ENCODE measurements around the gene ITGB2. TPM values are rescaled to one million over a fixed set of nuclear protein-coding genes. Genes with fewer than 3 reads are reported as not detected.
"Not testable (repeated sequence)": the region's sequence is repeated elsewhere in the genome, so short reads cannot be mapped to it uniquely, and the experiment has no call there.

The ITGB2 gene
- polyA plus RNA-seq, 3 donors = 8.8 to 13.0 (median 10.5) TPM

DNA sequence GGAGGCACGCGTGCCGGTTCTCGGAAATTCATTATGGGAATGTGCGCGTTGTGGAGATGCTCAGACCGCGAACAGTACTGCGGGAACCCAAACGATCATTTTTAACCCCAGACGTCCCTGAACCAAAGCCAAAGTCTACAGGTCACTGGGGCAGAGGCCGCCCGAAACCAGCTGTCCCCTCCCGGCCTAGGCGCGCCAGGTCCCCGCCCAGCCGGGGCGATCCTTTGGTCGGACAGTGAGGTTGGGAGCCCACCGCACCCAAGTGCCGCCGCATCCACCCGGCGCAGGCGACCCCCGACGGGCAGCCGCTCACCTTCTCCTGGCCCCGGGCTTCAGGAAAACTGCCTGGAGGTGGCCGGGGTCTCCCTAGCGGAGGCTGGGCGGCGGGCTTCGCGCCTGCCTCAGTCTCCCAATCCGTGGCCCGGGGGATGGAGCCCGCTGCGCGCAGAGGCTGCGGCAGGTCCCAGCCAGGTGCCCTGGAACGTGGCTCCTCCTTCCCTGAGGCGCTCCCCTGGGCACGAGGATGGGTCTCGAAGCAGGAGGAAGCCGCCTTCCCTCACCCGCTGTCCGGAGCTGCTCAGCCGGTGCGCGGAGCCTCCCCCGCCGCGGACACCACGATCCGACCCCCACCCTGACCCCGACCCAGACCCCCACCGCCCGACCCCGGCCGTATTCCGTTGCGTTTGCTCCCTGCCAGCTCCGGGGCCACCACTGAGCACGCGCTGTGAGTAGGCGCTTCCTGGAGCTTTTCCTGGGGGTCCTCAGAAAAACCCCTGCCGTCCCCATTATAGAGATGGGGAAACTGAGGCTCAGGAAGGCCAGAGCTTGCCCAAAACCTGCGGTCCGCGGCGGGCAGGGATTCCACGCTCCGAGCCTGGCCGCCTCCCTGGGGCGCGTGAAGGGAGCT, 11.1 kb upstream of the ITGB2 start:
- no peak for DNase-seq (ENCODE audit: extremely low read depth in 1 of 11, low read depth in 9 of 11, low spot score in 4 of 11)

DNA sequence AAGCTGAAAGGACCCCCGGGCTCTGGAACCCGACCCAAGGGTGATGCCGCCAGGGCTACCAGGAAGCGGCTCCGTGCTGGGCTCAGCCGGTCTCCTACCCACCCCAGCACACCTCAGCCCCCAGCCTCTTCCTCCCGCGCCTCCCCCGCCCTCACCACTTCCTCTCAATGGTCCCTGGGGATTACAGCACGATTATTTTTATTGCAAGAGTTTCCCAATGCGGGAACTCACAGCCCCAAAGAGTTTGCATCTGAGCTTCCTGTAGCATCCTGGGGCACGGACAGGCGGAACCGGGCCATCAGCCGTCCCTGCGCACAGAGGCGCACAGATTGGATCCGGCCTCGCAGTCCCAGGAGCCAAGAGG, 10.4 kb upstream of the ITGB2 start:
- no peak for DNase-seq (ENCODE audit: extremely low read depth in 1 of 11, low read depth in 9 of 11, low spot score in 4 of 11)

DNA sequence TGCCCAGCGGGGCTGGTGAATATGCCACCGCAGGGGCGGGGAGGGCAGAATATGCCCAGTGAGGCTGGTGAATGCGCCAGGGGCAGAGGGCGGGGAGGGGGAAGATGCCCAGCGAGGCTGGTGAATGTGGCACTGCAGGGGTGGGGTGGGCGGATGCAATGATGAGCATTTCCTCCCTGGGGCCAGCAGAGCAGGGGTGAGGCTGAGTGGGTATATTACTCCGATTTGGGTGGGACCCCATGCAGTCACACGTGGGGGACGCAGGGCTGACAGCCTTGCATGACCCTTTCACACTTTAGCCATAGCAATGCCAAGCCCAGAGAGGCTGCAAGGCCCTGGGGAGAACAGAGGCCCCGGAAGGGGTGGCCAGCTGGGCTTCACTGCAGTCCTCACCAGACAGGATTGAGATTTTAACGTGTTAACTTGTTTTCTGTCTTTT, 9.9 kb upstream of the ITGB2 start:
- DNase-seq (ENCODE audit: extremely low read depth in 1 of 11, low read depth in 9 of 11, low spot score in 4 of 11) = no peak

GRCh38 chr21:44929799-44930542, 9.3 kb upstream of the ITGB2 start:
- no peak for DNase-seq (ENCODE audit: extremely low read depth in 1 of 11, low read depth in 9 of 11, low spot score in 4 of 11)

DNA sequence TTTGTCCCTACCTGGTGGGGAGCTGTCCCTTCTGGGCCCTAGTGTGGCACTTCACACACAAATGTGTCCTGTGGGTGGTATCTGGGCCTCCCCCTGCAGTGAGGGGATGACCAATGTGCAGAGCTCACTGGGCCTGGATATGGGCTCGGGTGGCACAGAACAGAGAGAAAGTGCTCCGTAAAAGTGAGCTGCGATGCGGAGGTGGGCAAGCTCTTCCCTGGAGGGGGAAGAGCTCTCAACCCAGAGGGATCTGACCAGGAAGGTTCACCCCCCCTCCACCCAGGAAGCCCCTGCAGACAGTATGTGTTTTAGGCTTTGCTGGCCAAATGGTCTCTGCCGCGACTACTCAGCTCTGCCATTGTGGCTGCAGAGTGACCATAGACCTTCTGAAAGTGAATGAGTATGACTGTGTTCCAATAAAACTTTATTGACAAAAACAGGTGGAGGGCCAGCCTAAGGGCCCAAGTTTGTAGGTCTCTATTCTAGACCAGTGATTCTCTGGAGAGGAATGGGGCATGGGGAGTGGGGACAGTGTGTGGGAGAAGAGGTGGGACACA, 8.6 kb upstream of the ITGB2 start:
- no peak for DNase-seq (ENCODE audit: extremely low read depth in 1 of 11, low read depth in 9 of 11, low spot score in 4 of 11)

DNA sequence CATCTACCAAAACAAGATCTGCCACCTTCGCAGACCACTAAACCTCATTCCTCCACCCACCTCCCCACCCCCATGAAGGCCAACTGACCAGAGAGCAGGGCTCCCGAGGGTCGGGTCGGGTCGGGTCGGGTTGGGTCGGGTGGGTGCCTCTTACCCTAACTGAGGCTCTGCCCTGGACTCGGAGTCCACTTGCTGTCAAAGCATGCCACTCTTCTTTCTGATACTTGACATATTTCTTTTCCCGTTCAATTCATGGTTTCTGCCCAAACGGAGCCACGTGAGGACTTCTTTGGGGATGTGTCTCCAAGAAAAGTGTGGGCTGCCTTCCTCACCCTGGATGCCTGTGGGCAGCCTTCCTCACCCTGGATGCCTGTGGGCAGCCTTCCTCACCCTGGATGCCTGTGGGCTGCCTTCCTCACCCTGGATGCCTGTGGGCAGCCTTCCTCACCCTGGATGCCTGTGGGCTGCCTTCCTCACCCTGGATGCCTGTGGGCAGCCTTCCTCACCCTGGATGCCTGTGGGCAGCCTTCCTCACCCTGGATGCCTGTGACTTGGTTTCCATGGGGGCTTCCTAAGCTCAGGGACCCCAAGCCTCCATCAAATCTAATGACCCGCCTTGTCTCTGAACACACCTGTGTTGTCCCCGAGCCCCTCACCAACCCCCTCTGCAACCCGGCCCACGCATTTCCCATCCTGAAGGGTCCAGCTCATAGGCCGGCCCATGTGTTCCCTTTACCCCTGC, 8.0 kb upstream of the ITGB2 start:
- DNase-seq (ENCODE audit: extremely low read depth in 1 of 11, low read depth in 9 of 11, low spot score in 4 of 11) = not testable (repeated sequence)

DNA sequence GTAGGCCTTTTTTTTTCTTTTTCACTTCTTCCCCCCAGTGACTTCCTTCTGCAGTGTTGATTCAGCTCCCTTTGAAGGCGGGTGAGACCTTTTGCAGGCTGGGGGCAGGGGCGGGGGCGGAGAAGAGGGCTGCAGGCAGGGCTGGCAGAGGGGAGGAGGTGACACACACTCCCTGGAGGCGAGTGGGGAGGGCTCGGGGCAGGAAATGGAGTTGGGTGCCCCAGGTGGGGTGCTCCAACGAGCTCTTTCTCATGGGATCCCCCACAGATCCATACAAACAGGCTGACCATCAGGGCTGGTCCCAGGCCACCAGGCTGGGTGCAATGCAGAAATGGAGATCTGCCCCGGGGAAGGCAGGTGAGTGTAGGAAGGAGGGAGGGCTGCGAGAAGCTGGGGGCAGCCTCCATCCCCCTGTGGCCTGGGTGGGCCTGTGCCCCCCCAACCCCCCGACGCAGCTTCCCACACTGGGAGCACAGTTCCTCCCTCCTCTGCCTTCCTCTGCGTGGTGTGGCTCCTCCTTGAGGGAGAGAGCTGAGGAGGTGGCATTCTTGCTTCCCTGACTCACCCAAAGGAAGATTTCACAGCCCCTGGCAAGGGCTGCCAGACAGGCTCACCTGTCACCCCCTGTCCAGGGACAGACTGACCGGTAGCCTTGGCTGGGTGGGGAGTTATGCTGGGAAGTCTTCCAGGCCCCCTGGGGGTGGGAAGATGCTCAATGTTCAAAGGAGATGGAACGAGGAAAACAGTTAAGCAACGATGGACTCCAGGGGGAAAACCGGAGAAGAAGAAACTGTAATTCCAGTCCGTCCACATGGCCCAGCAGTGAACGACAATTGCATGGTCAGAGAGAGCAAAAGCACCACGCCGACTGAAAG, 7.1 kb upstream of the ITGB2 start:
- DNase-seq (ENCODE audit: extremely low read depth in 1 of 11, low read depth in 9 of 11, low spot score in 4 of 11) = no peak

GRCh38 chr21:44927259-44927586, 6.5 kb upstream of the ITGB2 start:
- DNase-seq (ENCODE audit: extremely low read depth in 1 of 11, low read depth in 9 of 11, low spot score in 4 of 11) = no peak

DNA sequence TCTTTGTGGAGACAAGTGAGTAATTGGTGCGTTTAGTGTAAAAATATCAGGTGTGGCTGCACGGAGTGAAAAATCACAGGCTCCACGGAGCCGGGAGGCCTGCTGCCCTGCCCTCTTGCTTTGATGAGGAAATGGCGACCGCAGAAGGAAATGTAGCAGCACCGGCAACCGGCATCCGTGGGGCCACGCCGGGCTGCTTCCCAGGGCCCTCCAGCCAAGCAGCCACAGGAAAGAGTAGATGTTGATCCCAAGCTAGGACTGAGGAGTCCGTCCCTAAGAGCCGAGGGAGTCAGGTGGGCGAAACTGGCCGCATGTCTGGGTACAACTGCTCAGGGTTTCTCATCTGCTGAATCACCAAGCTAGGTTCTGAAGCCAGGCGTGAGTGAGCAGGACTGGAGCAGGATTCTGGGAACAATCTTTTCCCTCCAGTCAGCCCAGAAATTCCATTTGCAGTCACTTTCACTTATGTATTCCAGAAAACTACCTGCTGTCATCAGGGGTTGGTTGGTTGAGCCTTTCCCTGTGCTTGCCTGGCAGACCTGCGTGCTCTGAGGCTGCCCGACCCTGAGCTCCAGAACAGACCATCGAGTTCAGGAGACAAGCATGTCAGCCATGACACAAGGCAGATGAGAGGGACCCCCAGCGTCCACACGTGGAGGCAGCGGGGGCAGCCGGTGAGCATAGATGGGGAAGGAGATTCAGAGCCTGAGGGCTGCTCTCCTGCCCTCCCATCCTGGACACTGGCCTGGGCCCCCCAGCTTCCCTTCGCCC, 5.8 kb upstream of the ITGB2 start:
- DNase-seq (ENCODE audit: extremely low read depth in 1 of 11, low read depth in 9 of 11, low spot score in 4 of 11) = no peak

DNA sequence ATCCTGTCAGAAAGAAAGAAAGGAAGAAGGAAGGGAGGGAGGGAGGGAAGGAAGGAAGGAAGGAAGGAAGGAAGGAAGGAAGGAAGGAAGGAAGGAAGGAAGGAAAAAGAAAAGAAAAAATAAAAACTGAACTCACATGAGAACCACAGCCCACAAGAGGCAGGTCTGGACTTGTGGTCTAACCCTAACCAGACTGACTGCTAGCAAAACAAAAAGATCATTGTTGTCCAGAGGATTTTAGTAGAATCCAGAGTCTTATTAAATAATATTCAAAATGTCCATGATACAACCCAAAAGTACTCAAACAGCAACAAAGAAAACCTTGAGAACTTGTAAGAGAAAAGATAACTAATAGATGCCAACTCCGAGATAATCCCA, 4.7 kb upstream of the ITGB2 start:
- no peak for DNase-seq (ENCODE audit: extremely low read depth in 1 of 11, low read depth in 9 of 11, low spot score in 4 of 11)

GRCh38 chr21:44924606-44925377, 4.1 kb upstream of the ITGB2 start:
- DNase-seq (ENCODE audit: extremely low read depth in 1 of 11, low read depth in 9 of 11, low spot score in 4 of 11) = no peak

DNA sequence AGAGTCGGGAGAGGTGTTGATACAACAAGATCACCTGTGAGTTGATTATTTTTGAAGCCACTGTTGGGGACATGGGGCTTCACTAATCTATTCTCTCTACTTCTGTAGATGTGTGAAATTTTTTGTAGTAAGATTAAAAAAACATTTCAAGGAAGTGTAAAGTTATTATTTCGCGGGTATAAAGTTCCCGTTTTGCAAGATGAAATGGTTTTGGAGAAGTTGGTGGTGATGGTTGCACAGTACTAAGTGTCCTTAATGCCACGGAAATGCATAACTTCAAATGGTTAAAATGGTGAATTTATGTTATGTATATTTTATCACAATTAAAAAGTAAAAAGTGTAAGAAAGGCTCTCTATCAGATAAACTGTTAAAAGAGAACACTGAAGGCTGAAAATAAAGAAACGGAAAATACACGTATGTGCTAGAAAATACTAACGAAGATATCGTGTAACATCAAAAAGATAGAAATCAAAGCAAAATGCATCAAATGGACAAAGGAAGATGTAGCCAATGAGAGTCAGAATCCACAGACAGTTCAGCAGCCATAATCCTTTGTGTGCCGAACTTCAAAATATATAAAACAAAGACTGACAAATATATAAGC, 2.9 kb upstream of the ITGB2 start:
- DNase-seq (ENCODE audit: extremely low read depth in 1 of 11, low read depth in 9 of 11, low spot score in 4 of 11) = no peak

GRCh38 chr21:44921928-44922327, 1.2 kb upstream of the ITGB2 start:
- DNase-seq (ENCODE audit: extremely low read depth in 1 of 11, low read depth in 9 of 11, low spot score in 4 of 11) = no peak

DNA sequence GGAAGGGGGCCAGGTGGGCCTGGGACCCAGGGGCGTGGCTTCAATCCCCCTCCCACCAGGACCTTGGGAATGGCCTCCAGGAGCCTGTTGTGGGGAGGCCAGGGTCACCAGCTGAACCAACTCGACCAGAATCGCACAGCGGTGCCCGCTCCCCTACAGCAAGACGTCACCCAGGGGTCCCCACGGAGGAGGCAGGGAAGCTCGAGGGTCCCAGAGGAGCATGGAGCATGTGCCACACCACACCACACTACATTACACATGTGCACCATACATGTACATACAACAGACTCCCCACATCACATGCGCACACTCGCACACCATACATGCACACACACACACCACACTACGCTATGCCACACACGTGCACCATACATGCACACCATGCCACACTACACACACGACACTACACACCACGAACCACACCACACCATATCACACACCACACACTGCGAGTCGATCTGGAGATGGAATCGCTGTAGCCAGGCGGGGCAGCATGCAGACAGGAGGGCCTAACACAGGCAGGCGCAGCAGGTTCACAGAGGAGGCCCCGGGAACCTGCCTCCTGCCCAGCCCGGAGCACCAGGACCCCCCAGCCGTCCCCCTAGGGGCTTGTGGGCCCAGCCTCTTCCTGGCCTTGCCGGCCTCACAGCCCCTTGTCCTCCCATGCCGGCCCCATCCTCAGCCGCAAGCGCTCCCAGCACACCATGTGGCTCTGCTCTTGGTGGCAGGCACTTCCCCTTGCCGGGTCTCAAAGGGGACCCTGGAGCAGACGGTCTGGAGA, 596 bp downstream of the ITGB2 start:
- no peak for DNase-seq (ENCODE audit: extremely low read depth in 1 of 11, low read depth in 9 of 11, low spot score in 4 of 11)

DNA sequence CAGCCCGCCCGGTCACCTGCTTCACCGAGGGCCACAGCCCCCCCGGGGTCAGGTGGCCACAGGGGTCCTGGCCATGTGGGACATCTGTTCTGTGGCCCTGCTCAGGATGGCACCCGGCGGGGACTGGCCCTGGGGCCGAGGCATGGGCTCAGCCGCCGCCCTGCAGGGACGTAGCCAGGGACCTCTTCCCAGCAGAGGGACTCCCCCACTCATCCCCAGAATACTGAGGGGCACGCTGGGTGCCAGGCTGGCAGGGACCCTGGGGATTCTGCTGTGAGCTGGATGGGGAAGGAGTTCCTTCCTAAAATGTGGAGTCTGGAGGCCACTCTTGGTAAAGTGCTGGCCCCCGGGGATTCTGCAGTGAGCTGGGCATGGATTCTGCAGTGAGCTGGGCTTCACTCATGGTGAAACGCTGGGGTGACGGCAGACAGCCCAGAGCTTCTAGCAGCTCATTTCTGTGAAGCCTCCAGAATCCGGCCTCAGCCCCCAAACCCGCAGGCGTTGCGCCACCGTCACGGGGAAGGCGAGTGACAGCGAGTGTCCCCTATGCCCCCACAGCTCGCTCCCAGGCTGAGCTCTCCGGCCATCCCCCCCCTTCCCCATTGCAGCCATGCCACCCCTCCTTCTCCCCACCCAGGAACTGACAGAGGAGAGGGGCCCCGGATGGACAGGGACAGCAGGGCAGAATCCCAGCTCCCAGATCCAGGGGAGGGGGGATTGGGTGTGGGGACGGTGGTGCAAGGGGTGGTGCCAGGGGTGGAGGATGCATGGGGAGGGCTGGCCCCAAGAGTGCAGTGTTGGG, 1.4 kb downstream of the ITGB2 start:
- no peak for DNase-seq (ENCODE audit: extremely low read depth in 1 of 11, low read depth in 9 of 11, low spot score in 4 of 11)
